Kidney (tissue), 14 donors: Measurements from ENCODE around the gene ZNF398. TPM values are rescaled to one million over a fixed set of nuclear protein-coding genes. Genes with fewer than 3 reads are reported as not detected.

ENCODE experiments used
- DNase-seq, 5 donors: peaks; one replicate each; pipeline ENCODE4 v3.0.0-alpha.2; 2013 to 2020
- FAIRE-seq: peaks from 2 replicates; lab custom pipeline; 2012; peaks lifted over from hg19 to GRCh38; lab: Jason Lieb, UNC
- H3K27ac ChIP-seq, 2 donors: one replicate each; pipeline ENCODE4 v1.7.0; 2013; ENCODE audit warnings: low read depth in 2 of 2, low read length in 2 of 2, inconsistent platforms in 1 of 2
- H3K27me3 ChIP-seq: one replicate; pipeline ENCODE4 v1.7.1; 2013; ENCODE audit warnings: low read length, inconsistent platforms; ENCODE audit not compliant: control insufficient read depth, insufficient read depth
- H3K36me3 ChIP-seq, 3 donors: one replicate each; pipeline versions ENCODE4 v1.7.0 to v1.7.1; 2013; ENCODE audit warnings: low read length in 3 of 3, control low read depth in 1 of 3, inconsistent platforms in 1 of 3; ENCODE audit not compliant: insufficient read depth in 3 of 3, control insufficient read depth in 2 of 3
- H3K4me1 ChIP-seq, 3 donors: one replicate each; pipeline versions ENCODE4 v1.7.0 to v1.7.1; 2013; ENCODE audit warnings: low read length in 3 of 3, inconsistent platforms in 1 of 3, low read depth in 1 of 3; ENCODE audit not compliant: control insufficient read depth in 2 of 3, insufficient read depth in 2 of 3
- H3K4me3 ChIP-seq, 3 donors: one replicate each; pipeline versions ENCODE4 v1.7.0 to v1.8.1; 2013; ENCODE audit warnings: low read length in 3 of 3, control low read depth in 1 of 3, inconsistent platforms in 1 of 3
- H3K9ac ChIP-seq, 3 donors: one replicate each; pipeline versions ENCODE4 v1.7.0 to v1.7.1; 2013; ENCODE audit warnings: low read length in 3 of 3, control low read depth in 1 of 3, inconsistent platforms in 1 of 3
- H3K9me3 ChIP-seq, 3 donors: one replicate each; pipeline versions ENCODE4 v1.7.0 to v1.7.1; 2013; ENCODE audit warnings: low read length in 3 of 3, control low read depth in 1 of 3, inconsistent platforms in 1 of 3; ENCODE audit not compliant: control insufficient read depth in 2 of 3, insufficient read depth in 1 of 3
- CTCF ChIP-seq: IDR thresholded peaks from 3 replicates; pipeline ENCODE4 v1.5.1; 2012; ENCODE audit warnings: mild to moderate bottlenecking, moderate library complexity, borderline replicate concordance; ENCODE audit not compliant: insufficient read depth; ENCODE audit errors: extremely low read depth
- intact Hi-C: fragments of 100-400 bp; cut with DNase I; formaldehyde crosslinking; loops from one replicate; pipeline ENCODE4 v1.11.1; 2022
- polyA plus RNA-seq: library from polyadenylated mRNA; stranded (reverse); fragments of 350-450 nt; fragmentation: Illumina TruSeq; extraction: RNeasy Lipid Tissue Mini Kit (QIAGEN cat#74804); gene quantifications from one replicate; pipeline ENCODE4 v1.2.3, GENCODE V29; 2014; ENCODE audit warnings: low read depth, low replicate concordance; ENCODE audit not compliant: insufficient read depth
- total RNA-seq: library from RNA; stranded (reverse); fragmentation: NEBNext Ultra II Directional; extraction: Animal tissue kit (Norgen Biotek cat#: 25700); gene quantifications from one replicate; pipeline ENCODE4 v1.2.1, GENCODE V29; 2021
- donor health status: control.
- donor health status: control.
- donor health status: control.
- donor health status: control.
- donor health status: control.
- donor health status: DM: yes; HTN: yes; CAD: no.
- donor health status: Normal renal cell carcinoma (clear cell type).

The ZNF398 gene
- total and polyA plus RNA-seq, 2 donors from 2014 or later: 3.2 to 12.6 TPM

DNA sequence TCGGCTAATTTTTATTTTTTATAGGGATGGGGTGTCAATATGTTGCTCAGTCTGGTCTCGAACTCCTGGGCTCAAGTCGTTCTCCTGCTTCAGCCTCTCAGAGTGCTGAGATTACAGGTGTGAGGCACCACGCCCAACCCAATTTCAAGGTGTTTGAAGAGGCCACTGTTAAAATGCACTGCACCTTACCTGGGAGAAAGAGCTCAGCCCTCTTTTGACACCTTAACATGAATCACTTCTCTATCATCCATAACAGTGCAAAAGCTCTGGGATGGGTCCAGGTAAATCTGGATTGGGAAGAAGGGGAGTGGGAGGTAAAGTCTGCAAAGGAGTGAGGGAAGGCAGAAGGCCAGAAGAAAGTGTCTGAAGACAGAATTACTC is 47.5 kb downstream of the ZNF398 start:
- DNase-seq (no peak), FAIRE-seq (no peak)
- Histone ChIP-seq H3K27ac (peak overlapping the region in 1 of 2 donors; percentile 87), H3K36me3 (peaks cover 5 to 11% (median 8%) of the 10 kb centered on the region in 3 donors), H3K9ac (peak overlapping the region in 2 of 3 donors; percentile 44 to 71), H3K4me3 (peak overlapping the region; percentile 31 to 79 (median 61)), H3K27me3 (no peaks in the 10 kb centered on the region), H3K9me3 (no peaks in the 10 kb centered on the region), H3K4me1 (peaks cover 0 to 11% (median 5%) of the 10 kb centered on the region in 3 donors)
- intact Hi-C loops: no loop called here
- TF ChIP-seq CTCF: no peak

- Histone ChIP-seq H3K27ac (peak within 1 kb of the TSS; percentile 86 to 87), H3K36me3 (peaks cover 8 to 17% (median 12%) of the 10 kb centered on the region in 3 donors), H3K27me3 (no peaks in the 10 kb centered on the region), H3K9me3 (no peaks in the 10 kb centered on the region), H3K9ac (peak within 1 kb of the TSS; percentile 57 to 93 (median 87)), H3K4me1 (peaks cover 0 to 11% (median 5%) of the 10 kb centered on the region in 3 donors), H3K4me3 (peak within 1 kb of the TSS; percentile 75 to 92 (median 79))
- intact Hi-C loops: no loop called here
- peak; percentile 50 for TF ChIP-seq CTCF
- peak; percentile 94 to 97 (median 94) for DNase-seq
- FAIRE-seq: no peak
Measured at GRCh38 chr7:149195180-149196150, 48.2 kb downstream of the ZNF398 start, which contains the start of gene ZNF282. TSS of gene ZNF282 (plus strand) at chr7:149195546. CDS start at chr7:149195590, 44 bp downstream.

DNA sequence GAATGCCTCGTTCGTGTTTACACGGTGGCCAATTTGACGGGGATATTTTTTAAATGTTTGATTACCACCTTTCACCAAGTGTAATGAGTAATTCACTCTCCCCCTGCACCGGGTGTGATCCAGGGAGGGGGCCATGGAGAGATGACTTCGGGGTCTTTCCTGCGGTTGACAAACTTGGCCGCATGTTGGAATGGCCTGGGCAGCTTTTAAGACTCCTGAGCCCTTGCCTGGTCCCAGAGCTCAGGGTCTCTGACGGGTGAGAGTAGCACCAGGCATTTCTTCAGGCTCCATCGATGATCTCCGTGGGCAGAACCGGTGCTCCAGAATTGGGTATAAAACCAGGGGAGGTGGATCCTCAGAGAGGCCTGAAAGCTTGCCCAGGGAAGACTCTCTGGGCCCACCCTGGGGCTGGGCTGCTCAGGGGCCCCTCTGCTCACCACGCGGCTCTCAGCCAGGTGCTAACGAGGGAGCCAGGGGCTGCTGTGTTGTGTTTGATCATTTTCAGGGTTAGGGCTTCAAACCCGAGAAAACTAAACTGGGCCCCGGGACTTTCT is 49.0 kb downstream of the ZNF398 start:
- Histone ChIP-seq H3K9me3 (no peaks in the 10 kb centered on the region), H3K9ac (peak overlapping the region; percentile 57 to 93 (median 87)), H3K4me1 (peaks cover 0 to 11% (median 5%) of the 10 kb centered on the region in 3 donors), H3K36me3 (peaks cover 11 to 24% (median 18%) of the 10 kb centered on the region in 3 donors), H3K27ac (peak overlapping the region in 1 of 2 donors; percentile 9), H3K4me3 (peak overlapping the region; percentile 75 to 92 (median 78)), H3K27me3 (no peaks in the 10 kb centered on the region)
- intact Hi-C loops: no loop called here
- TF ChIP-seq CTCF: no peak
- FAIRE-seq: no peak
- peak in 3 of 5 donors; percentile 18 to 39 (median 25) for DNase-seq
